ENCODE measurements around the gene SRRM2. TPM values are rescaled to one million over a fixed set of nuclear protein-coding genes. Genes with fewer than 3 reads are reported as not detected.

The SRRM2 gene
- total RNA-seq, 1 donor from 2014 or later: 660 TPM

GRCh38 chr16:2706085-2706484 lies 46.4 kb upstream of the SRRM2 start:
- intact Hi-C loops (cut with DNase I): no loop called here
- Histone ChIP-seq H3K27me3 (no peaks in the 10 kb centered on the region), H3K27ac (no peak overlapping the region), H3K9me3 (no peaks in the 10 kb centered on the region), H3K4me3 (no peak overlapping the region), H3K4me1 (no peaks in the 10 kb centered on the region), H3K36me3 (peaks cover 64% of the 10 kb centered on the region)
- DNase-seq: no peak
- no peak for ATAC-seq
- TF ChIP-seq CTCF (IDR thresholded peaks at IDR 0.05): no peak

DNA sequence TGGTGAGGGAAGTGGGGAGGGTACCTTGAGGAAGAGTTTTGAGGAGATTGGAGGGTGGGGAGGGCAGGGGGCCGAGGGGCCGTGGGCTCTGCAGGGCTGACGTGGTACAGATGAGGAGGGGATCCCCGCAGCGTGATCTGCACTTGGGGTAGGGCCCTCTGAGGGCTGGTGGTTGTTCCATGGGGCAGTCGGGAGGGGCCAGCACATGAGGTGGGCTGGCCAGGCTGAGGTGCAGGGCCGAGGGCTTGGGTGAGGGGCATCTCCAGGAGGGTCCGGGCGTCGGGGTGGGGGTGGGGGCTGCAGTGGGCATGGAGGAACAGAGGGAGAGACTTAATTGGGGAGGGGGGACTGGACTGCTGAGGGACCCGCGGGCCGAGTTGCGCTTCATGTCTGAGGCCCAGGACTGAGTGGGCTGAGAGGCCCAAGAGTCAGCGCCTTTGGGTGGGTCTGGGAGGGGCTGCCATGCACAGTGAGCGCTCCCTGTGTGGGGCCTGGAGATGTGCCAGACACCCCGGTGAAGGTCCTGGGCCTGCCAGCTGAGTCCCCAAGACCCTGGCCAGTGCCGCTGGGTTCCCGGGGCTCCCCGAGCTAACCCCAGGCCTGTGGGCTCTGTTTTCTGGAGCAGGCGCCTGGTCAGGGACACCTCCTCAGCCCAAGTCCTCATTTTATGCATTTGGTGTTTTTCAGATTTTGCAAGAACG lies 45.7 kb upstream of the SRRM2 start:
- no peaks in the 10 kb centered on the region for H3K9me3 ChIP-seq
- no peaks in the 10 kb centered on the region for H3K4me1 ChIP-seq
- no peak for TF ChIP-seq CTCF (IDR thresholded peaks at IDR 0.05)
- no peak overlapping the region for H3K27ac ChIP-seq
- no peak overlapping the region for H3K4me3 ChIP-seq
- ATAC-seq (no peak), DNase-seq (no peak)
- H3K36me3 ChIP-seq: peaks cover 57% of the 10 kb centered on the region
- intact Hi-C loops (cut with DNase I): no loop called here
- H3K27me3 ChIP-seq: no peaks in the 10 kb centered on the region

- ATAC-seq (no peak), DNase-seq (no peak)
- Histone ChIP-seq H3K36me3 (peaks cover 50% of the 10 kb centered on the region), H3K27me3 (no peaks in the 10 kb centered on the region), H3K9me3 (no peaks in the 10 kb centered on the region), H3K4me3 (no peak overlapping the region), H3K4me1 (no peaks in the 10 kb centered on the region), H3K27ac (no peak overlapping the region)
- TF ChIP-seq CTCF (IDR thresholded peaks at IDR 0.05): no peak
- intact Hi-C loops (cut with DNase I): no loop called here
Observed at GRCh38 chr16:2707368-2708289, 44.8 kb upstream of the SRRM2 start.

GRCh38 chr16:2708290-2708639 lies 44.2 kb upstream of the SRRM2 start:
- no peak overlapping the region for H3K4me3 ChIP-seq
- no peak for TF ChIP-seq CTCF (IDR thresholded peaks at IDR 0.05)
- ATAC-seq (no peak), DNase-seq (no peak)
- intact Hi-C loops (cut with DNase I): no loop called here
- no peak overlapping the region for H3K27ac ChIP-seq
- no peaks in the 10 kb centered on the region for H3K4me1 ChIP-seq
- peaks cover 43% of the 10 kb centered on the region for H3K36me3 ChIP-seq
- no peaks in the 10 kb centered on the region for H3K27me3 ChIP-seq
- no peaks in the 10 kb centered on the region for H3K9me3 ChIP-seq

GRCh38 chr16:2708955-2709587 lies 43.4 kb upstream of the SRRM2 start:
- Histone ChIP-seq H3K9me3 (no peaks in the 10 kb centered on the region), H3K36me3 (peaks cover 42% of the 10 kb centered on the region), H3K27me3 (no peaks in the 10 kb centered on the region), H3K4me1 (no peaks in the 10 kb centered on the region), H3K4me3 (no peak overlapping the region), H3K27ac (no peak overlapping the region)
- TF ChIP-seq CTCF (IDR thresholded peaks at IDR 0.05): no peak
- DNase-seq (no peak), ATAC-seq (no peak)
- intact Hi-C loops (cut with DNase I): no loop called here

Data from upper lobe of right lung (tissue), 1 donor.